ENCODE data around the gene SLFN11.
"Not testable (repeated sequence)": the region's sequence is repeated elsewhere in the genome, so short reads cannot be mapped to it uniquely, and the experiment has no call there.

SLFN11 gene

GRCh38 chr17:35350493-35350892, 22.9 kb downstream of the SLFN11 start:
- DNase-seq = no peak

DNA sequence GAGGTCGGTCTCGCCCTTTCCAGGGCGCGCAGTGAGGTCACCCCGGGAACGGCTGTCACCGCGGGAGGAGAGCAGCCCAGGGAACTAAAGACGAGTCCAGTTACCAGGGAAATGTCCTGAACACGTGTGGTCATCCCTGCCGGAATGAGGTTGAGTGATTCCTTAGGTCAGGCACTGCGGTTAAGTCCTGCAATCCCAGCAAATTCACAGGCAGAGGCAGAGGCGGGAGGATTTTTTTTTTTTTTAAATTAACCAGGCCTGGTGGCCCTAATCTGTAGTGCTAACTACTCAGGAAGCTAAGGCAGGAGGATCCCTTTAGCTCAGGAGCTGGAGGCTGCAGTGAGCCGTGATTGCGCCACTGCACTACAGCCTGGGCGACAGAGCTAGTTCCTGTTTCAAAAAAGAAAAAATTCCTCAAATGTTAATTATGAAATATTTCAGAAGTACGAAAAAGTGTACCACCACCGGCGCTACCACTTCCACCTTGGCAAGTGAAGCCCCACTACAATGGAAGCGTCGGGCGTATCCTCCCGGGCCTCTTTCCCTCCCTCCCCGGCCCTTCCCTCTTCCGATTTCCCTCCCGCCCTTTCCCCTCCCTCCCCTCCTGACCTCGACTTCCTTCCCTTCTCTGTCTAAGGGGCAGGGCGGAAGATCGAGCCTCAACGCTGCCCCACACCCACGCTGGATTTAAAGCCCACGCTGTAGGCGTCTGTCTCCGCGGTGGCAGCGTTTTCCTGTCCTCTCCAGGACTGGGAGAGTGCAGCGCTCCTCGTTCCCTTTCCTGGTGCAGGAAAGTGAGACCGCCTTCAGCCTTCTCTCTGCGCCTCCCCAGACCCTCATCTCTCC, 27.3 kb downstream of the SLFN11 start:
- DNase-seq = peak; percentile 30

DNA sequence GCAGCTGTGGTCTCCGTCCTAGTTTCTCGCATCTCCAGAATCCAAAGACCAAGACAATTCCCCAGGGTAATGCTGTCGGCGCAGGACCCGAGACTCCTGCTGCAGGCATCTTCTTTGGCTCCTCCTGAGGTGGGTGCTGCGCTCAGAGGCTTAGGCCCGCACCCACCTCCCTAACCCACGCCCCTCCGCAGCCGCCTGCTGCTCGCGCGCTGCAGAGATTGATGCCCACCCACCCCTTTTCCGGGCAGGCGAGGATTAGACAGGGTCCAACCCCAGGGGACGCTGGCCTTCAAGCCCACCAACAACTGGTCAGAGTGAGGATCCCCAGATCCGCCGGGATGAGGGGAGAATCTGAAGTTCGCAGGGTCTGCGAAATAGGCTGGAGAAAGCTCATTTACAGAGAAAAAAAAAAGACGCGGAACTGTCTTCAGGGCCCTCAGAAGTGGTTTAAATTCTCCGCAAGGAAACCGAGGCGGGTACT, 27.9 kb downstream of the SLFN11 start:
- no peak for DNase-seq

GRCh38 chr17:35344262-35344661, 29.2 kb downstream of the SLFN11 start:
- DNase-seq = no peak

DNA sequence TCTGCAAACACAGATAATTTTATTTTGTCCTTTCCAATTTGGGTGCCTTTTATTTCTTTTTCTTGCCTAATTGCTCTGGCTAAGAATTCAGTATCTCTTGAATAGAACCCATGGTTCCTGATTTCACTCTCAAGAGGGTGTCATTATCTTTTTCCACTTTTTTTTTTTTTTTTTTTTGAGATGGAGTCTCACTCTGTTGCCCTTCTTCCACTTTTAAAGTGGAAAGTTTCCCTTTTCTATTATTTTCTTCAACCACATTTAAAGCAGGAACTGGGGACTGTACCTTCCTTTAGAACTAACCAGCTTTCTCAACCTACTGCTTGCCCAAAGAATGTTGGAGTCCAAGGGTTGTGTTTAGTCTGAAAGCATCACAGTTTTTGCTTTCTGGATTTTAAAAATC, 31.1 kb downstream of the SLFN11 start:
- no peak for DNase-seq

- DNase-seq = no peak
Observed at GRCh38 chr17:35341411-35341992, 31.9 kb downstream of the SLFN11 start.

DNA sequence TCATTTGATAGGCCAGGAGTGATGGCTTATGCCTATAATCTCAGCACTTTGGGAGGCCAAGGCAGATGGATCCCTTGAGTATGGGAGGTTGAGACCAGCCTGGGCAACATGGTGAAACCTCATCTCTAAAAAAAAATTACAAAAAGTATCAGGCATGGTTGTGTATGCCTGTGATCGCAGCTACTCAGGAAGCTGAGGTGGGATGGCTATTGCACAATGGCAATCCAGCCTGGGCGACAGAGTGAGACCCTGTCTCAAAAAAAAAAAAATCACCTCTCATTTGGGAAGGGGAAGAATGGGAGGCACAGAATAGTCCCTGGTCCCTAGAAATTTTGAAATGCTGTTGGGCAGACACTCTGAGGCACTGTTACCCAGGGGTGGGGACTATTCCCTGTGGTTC, 35.2 kb downstream of the SLFN11 start:
- no peak for DNase-seq

GRCh38 chr17:35337364-35337763, 36.1 kb downstream of the SLFN11 start:
- no peak for DNase-seq

- DNase-seq = not testable (repeated sequence)
Observed at GRCh38 chr17:35333578-35333977, 39.8 kb downstream of the SLFN11 start.

DNA sequence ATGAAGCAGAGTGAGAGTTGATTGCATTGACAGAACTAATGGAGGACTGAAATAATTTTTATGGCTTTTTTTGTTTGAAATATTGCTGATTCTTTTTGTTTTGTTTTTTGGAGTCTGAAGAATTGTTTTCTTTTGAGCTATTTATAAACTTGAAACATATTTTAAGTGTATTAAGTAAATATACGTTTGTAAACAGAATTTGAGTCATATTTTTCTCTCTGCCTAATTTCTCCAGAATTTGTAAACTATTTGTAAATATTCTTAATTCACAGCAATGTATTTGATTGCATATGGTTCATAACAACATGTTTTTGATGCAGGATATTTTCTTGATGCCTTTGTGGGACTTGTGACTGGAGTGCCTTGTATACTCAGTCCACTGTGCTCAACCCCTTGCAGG, 50.7 kb downstream of the SLFN11 start:
- DNase-seq = no peak

DNA sequence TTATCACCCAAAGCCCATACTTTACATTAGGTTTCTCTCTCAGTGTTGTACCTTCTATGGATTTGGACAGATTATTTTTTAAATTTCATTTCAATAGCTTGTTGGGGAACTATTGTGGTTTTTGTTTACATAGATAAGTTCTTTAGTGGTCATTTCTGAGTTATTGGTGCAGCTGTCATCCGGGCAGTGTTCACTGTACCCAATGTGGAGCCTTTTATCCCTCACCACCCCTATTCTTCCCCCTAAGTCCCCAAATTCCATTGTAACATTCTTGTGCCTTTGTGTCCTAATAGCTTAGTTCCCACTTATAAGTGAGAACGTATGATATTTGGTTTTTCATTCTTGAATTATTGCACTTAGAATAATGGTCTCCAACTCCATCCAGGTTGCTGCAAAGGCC, 57.5 kb downstream of the SLFN11 start:
- DNase-seq = no peak

DNA sequence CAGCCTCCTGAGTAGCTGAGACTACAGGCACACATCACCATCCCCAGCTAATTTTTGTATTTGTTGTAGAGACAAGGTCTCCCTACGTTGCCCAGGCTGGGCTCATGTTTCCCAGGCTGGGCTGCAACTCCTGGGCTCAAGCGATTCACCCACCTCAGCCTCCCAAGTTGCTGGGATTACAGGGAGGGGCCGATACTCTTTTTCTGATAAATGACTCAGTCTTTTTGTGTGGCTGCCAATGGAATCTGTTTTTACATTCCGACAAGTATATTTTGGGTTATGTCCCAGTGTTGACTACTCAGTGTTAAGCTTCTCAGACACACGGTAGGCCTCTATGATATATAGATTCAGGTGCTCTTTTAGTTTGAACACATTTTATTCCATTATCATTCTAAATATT, 58.1 kb downstream of the SLFN11 start:
- DNase-seq = no peak

GRCh38 chr17:35314415-35315216, 58.8 kb downstream of the SLFN11 start:
- DNase-seq = no peak

DNA sequence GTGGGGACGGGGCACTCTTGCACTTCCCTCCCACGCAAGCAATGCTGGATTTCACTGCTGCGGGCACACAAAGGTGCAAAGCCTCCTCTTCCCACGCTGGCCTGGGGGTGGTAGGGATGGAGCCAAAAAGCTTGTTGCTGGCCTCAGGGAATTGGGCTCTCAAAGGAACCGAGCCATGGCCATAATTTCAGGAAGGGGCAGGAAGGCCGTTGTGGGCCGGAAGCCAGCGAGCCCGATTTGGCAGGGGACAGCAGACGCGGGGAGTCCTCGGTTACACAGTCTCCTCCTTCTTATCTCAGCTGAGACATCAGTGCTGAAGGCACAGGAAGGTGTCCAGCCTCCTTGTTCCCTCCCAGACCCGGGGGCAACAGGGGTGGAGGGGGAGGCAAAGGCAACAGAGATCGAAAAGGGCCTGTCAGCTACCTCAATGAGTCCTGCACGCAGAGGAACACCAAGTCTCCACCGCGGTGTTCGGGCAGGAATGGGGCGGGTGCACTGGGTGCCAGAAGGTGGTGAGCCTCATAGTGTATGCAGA, 59.5 kb downstream of the SLFN11 start:
- DNase-seq = peak; percentile 16

DNA sequence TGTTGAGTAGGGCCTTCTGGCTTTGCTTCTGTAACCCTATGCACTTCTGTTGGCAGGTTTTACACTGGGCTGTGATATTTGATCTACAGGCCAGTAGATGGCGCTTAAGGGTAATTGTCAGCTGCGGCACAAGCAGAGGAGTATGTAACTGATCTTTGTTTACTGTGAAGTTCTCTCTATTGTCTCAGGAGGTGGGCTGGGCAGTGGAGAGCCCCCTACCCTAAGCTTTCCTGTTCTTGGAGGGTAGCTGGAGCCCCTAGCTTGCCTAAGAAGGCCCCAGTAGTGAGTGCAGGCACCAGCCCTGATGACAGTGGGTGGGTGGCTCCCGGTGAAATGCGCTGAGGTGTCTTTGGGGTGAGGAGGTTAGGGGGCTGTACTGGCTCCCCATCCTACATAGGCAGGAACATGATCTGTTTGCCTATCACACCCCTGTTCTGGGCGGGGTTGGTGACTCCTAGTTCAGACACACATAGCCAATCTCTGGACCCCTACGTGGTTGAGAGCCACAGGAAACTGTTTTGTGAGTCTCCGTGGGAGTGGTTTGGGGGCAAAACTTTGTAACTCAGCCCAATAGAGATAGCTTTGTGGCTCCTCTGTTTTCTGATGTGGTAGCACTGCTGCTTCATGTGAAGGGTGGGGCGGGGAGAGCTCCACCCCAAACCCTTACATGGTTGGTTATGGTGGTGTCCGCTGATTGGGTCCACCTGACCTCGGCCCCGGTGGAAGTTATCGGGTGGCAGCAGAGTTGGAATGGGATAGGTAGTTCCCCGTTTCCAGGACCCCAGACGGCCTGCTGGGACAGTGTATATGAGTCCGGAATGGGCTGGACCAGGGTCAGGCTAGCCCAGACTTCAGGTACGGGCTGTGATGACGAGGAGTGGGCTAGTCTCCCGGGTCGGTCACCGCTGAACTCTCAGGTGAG, 60.4 kb downstream of the SLFN11 start:
- peak; percentile 78 for DNase-seq

DNA sequence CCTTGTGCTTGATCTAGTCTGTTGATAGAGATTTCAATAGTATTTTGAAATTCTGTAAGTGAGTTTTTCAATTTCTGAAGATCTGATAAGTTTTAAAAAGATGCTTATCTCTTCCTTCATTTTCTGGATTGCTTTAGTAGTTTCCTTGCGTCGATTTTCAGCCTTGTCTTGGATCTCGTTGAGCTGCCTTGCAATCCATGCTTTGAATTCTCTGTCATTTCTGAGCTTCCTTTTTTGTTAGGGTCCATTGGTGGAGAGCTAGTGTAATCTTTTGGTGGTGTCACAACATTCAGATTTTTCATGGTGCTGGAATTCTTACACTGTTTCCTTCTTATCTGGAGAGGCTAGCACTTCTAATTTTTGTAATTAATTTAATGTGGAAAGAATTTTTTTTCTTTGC, 61.1 kb downstream of the SLFN11 start:
- DNase-seq = no peak

- DNase-seq = not testable (repeated sequence)
Observed at GRCh38 chr17:35309345-35309744, 64.1 kb downstream of the SLFN11 start.

Measured in activated CD8-positive, alpha-beta memory T cell treated with anti-CD3 and anti-CD28 coated beads, Interleukin-2, amount 50 U/mL, for 4 hours (primary cell).